ENCODE results near the gene DNALI1. TPM values are rescaled to one million over a fixed set of nuclear protein-coding genes. Genes with fewer than 3 reads are reported as not detected.

Gene DNALI1
- total RNA-seq, 1 donor from 2014 or later = 36.5 TPM

DNA sequence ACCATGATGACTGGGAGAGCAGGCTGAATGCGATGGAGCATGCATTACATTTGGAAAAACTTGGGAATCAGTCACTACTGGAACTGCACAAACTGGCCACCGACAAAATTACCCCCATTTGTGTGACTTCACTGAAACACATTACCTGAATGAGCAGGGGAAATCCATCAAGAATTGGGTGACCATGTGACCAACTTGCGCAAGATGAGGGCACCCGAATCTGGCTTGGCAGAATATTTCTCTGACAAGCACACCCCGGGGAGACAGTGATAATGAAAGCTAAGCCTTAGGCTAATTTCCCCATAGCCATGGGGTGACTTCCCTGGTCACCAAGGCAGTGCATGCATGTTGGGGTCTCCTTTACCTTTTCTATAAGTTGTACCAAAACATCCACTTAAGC, 11.7 kb upstream of the DNALI1 start:
- Mint-ChIP-seq H3K4me3 (no peak overlapping the region), H3K27ac (no peak overlapping the region), H3K9me3 (no peaks in the 10 kb centered on the region), H3K36me3 (peaks cover 21% of the 10 kb centered on the region), H3K27me3 (ENCODE audit: insufficient read depth, low read depth) (peaks cover 3% of the 10 kb centered on the region), H3K4me1 (no peaks in the 10 kb centered on the region)
- peaks cover 4% of the 10 kb centered on the region for H3K36me3 ChIP-seq
- peaks cover 22% of the 10 kb centered on the region for H4K20me1 ChIP-seq (ENCODE audit: low read depth)
- H3K27ac ChIP-seq = no peak overlapping the region
- no peaks in the 10 kb centered on the region for H3K4me1 ChIP-seq
- no peaks in the 10 kb centered on the region for H3K9me3 ChIP-seq (ENCODE audit: low read depth)
- TF ChIP-seq EZH2 (IDR thresholded peaks at IDR 0.05) (no peak), EZH2phosphoT487 (IDR thresholded peaks at IDR 0.05) (no peak), CTCF (IDR thresholded peaks at IDR 0.05) (no peak)
- no peak overlapping the region for H3K4me2 ChIP-seq
- H3F3A ChIP-seq (ENCODE audit: low read depth) = no peaks in the 10 kb centered on the region
- no peak for DNase-seq (ENCODE audit: low spot score)
- H3K4me3 ChIP-seq = no peak overlapping the region
- H2AFZ ChIP-seq (replicated peaks) = no peak overlapping the region
- no peaks in the 10 kb centered on the region for H3K27me3 ChIP-seq
- H3K9ac ChIP-seq = no peak overlapping the region
- H3K79me2 ChIP-seq (ENCODE audit: low read depth) = peaks cover 9% of the 10 kb centered on the region

DNA sequence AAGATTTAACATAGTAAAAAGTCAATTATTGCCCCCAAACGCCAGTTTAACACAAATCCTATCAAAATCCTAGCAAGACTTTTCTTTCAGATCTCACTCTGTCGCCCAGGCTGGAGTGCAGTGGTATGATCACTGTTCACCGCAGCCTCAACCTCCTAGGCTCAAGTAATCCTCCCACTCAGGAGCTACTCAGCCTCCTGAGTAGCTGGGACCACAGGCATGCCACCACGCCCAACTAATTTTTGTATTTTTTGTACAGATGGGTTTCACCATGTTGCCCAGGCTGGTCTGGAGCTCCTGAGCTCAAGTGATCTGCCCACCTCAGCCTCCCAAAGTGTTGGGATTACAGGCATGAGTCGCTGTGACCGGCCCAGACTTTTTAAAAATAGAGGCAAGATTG, 7.4 kb upstream of the DNALI1 start:
- Histone ChIP-seq H3K4me1 (peaks cover 6% of the 10 kb centered on the region), H3K79me2 (ENCODE audit: low read depth) (peaks cover 39% of the 10 kb centered on the region), H3K4me2 (no peak overlapping the region), H2AFZ (replicated peaks) (no peak overlapping the region), H3K27me3 (no peaks in the 10 kb centered on the region), H3K4me3 (no peak overlapping the region), H4K20me1 (ENCODE audit: low read depth) (peaks cover 44% of the 10 kb centered on the region), H3K9ac (peak overlapping the region; percentile 1), H3F3A (ENCODE audit: low read depth) (no peaks in the 10 kb centered on the region), H3K36me3 (no peaks in the 10 kb centered on the region), H3K9me3 (ENCODE audit: low read depth) (no peaks in the 10 kb centered on the region), H3K27ac (no peak overlapping the region)
- no peak overlapping the region for H3K4me3 Mint-ChIP-seq
- DNase-seq (ENCODE audit: low spot score) = no peak
- H3K27me3 Mint-ChIP-seq (ENCODE audit: insufficient read depth, low read depth) = peaks cover 4% of the 10 kb centered on the region
- H3K9me3 Mint-ChIP-seq = no peaks in the 10 kb centered on the region
- peaks cover 15% of the 10 kb centered on the region for H3K4me1 Mint-ChIP-seq
- TF ChIP-seq CTCF (IDR thresholded peaks at IDR 0.05) = no peak
- TF ChIP-seq EZH2 (IDR thresholded peaks at IDR 0.05) = no peak
- no peak for TF ChIP-seq EZH2phosphoT487 (IDR thresholded peaks at IDR 0.05)
- no peak overlapping the region for H3K27ac Mint-ChIP-seq
- H3K36me3 Mint-ChIP-seq = peaks cover 15% of the 10 kb centered on the region

- no peaks in the 10 kb centered on the region for H3K9me3 Mint-ChIP-seq
- H4K20me1 ChIP-seq (ENCODE audit: low read depth) = peaks cover 35% of the 10 kb centered on the region
- H3K36me3 ChIP-seq = no peaks in the 10 kb centered on the region
- no peak for DNase-seq (ENCODE audit: low spot score)
- peaks cover 5% of the 10 kb centered on the region for H3K36me3 Mint-ChIP-seq
- peak overlapping the region; percentile 100 for H3K4me2 ChIP-seq
- peaks cover 40% of the 10 kb centered on the region for H3K4me1 Mint-ChIP-seq
- H3K79me2 ChIP-seq (ENCODE audit: low read depth) = peaks cover 42% of the 10 kb centered on the region
- peak overlapping the region; percentile 99 for H3K4me3 Mint-ChIP-seq
- H3F3A ChIP-seq (ENCODE audit: low read depth) = no peaks in the 10 kb centered on the region
- no peaks in the 10 kb centered on the region for H3K27me3 ChIP-seq
- no peaks in the 10 kb centered on the region for H3K9me3 ChIP-seq (ENCODE audit: low read depth)
- peak overlapping the region; percentile 96 for H3K9ac ChIP-seq
- no peak overlapping the region for H3K27ac Mint-ChIP-seq
- H3K4me3 ChIP-seq = peak overlapping the region; percentile 97
- H3K27ac ChIP-seq = peak overlapping the region; percentile 76
- TF ChIP-seq CTCF (IDR thresholded peaks at IDR 0.05) (no peak), EZH2phosphoT487 (IDR thresholded peaks at IDR 0.05) (no peak), EZH2 (IDR thresholded peaks at IDR 0.05) (no peak)
- H3K4me1 ChIP-seq = peaks cover 15% of the 10 kb centered on the region
- H3K27me3 Mint-ChIP-seq (ENCODE audit: insufficient read depth, low read depth) = peaks cover 5% of the 10 kb centered on the region
- H2AFZ ChIP-seq (replicated peaks) = peak overlapping the region; percentile 85
Observed at GRCh38 chr1:37553598-37553926, 3.2 kb upstream of the DNALI1 start.

Measured in neural progenitor cell (in vitro differentiated cells).